ENCODE results near the gene TP53INP2. TPM values are rescaled to one million over a fixed set of nuclear protein-coding genes. Genes with fewer than 3 reads are reported as not detected.
"Not testable (repeated sequence)": the region's sequence is repeated elsewhere in the genome, so short reads cannot be mapped to it uniquely, and the experiment has no call there.

The TP53INP2 gene
- total RNA-seq, 1 donor from 2014 or later, result 2.7 TPM

DNA sequence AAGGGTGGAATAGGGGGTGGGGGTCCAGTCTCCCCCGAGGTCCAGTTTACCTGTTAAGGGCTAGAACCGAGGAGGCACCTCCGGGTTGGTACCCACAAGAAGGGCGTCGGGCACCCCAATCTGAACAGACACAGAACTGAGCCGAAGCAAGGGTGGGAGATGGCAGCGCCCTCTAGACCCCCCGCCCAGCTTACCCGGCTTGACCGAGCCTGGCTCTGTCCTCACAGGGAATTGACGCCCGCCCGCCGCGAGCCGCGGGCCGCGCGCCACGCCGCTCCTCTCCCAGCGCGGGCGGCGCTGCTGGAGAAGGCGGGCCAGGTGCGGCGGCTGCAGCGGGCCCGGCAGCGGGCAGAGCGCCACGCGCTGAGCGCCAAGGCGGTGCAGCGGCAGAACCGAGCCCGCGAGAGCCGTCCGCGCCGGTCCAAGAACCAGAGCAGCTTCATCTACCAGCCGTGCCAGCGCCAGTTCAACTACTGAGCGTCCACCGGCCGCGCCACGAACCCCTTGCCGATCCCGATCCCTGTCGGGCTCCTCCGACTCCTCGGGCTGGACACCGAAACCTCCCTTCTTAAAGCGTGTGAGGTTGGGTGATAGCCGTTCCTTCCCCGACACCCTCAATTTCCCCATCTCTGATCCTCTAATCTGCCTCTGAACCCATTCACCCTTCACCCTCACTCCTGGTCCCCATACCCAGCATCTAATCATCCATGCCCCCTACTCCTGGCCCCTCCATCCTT, 5.9 kb downstream of the TP53INP2 start:
- Mint-ChIP-seq H3K27me3 (peaks cover 7% of the 10 kb centered on the region), H3K4me3 (peak overlapping the region; percentile 89), H3K9me3 (no peaks in the 10 kb centered on the region), H3K27ac (peak overlapping the region; percentile 92), H3K36me3 (ENCODE audit: low read depth) (peaks cover 22% of the 10 kb centered on the region), H3K4me1 (peaks cover 32% of the 10 kb centered on the region)
- DNase-seq, result peak; percentile 85
- intact Hi-C loops (cut with micrococcal nuclease), result loop anchor here (1.0 to 5.0 kb wide), 6 partner anchors 9 to 407 kb away; partner anchors contain the start of genes AHCY, DYNLRB1 and PIGU

DNA sequence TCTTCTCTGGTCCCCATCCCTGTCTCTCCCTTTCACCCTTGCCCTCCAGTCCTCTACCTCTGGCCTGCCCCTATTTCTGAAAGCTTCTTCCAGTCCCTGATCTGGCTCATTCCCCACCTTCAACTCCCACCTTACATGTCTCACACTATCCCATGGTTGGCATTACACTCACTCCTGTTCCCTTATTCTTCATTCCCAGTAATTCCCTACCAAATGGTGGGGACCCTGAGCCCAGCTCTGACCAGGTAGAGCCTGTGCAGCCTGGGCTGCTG, 6.4 kb downstream of the TP53INP2 start:
- H3K9me3 Mint-ChIP-seq, result no peaks in the 10 kb centered on the region
- intact Hi-C loops (cut with micrococcal nuclease), result no loop called here
- H3K27me3 Mint-ChIP-seq, result peaks cover 7% of the 10 kb centered on the region
- peaks cover 28% of the 10 kb centered on the region for H3K4me1 Mint-ChIP-seq
- no peak for DNase-seq
- H3K4me3 Mint-ChIP-seq, result peak overlapping the region; percentile 85
- peak overlapping the region; percentile 76 for H3K27ac Mint-ChIP-seq
- peaks cover 22% of the 10 kb centered on the region for H3K36me3 Mint-ChIP-seq (ENCODE audit: low read depth)

DNA sequence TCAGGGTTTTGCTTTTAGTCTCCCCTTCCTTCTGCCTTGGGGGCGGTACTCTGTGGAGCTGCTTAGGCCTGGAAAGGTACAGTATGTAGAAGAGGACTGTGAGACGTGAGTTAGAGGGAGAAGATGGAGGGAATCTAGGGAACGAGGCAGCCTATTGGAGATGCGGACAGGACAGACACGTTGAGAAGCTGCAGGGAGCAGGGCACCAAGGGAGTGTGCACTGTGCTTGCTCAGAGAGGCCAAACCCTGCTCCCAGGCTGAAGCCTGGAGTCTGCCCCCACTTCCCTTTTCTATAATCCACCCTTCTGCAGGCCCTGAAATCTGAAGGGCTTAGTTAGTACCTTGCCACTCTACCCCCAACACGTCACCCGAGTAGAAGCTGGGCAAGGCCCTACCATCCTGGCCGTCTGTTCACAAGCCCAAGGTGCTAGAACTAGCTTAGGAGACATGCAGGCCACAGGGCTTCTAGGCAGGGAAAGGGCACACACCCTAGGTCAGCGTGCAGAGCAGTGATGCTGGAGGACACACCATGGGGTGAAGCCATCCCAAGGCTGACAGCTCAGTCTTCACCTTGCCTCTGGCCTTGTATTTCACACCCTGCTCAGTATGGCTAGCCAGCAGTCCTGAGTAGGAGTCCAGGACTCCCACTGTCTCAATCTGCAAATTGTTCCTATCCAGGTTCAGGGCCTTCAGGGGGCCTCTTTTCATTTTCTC, 6.9 kb downstream of the TP53INP2 start:
- intact Hi-C loops (cut with micrococcal nuclease), result no loop called here
- H3K9me3 Mint-ChIP-seq, result no peaks in the 10 kb centered on the region
- H3K4me3 Mint-ChIP-seq, result peak overlapping the region; percentile 85
- no peak overlapping the region for H3K27ac Mint-ChIP-seq
- H3K36me3 Mint-ChIP-seq (ENCODE audit: low read depth), result peaks cover 22% of the 10 kb centered on the region
- H3K27me3 Mint-ChIP-seq, result peaks cover 7% of the 10 kb centered on the region
- peaks cover 26% of the 10 kb centered on the region for H3K4me1 Mint-ChIP-seq
- DNase-seq, result peak; percentile 61

DNA sequence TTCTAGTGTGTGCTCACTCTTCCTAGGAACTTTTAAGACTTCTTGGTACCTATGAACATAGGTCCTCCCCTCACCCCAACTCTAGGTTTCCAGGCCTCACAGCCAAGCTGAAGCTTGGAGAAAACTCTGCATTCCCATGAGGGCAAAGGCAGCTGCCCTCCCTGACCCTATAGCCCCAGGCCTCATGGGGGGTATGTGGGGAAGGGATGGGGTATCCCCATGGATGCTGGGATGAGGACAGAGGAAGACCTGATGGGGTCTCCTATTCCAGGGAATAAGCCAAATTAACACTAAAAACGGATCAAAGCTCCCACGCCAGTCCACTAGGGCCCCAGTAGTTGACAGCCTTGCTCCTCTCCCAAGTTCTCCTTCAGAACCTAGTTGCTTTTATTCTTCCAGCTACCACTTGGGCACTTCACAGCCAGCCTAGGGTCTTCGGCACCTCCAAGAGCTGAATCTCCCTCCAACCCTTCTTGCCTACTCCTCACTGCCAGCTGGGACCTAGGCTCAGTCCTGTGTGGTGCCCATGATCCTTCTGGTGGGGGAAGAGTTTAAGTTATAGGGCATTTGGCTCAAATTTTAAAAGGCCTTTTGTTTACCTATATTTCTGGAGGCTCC, 7.8 kb downstream of the TP53INP2 start:
- Mint-ChIP-seq H3K9me3 (no peaks in the 10 kb centered on the region), H3K27me3 (peaks cover 7% of the 10 kb centered on the region), H3K4me1 (peaks cover 19% of the 10 kb centered on the region), H3K27ac (no peak overlapping the region), H3K4me3 (no peak overlapping the region), H3K36me3 (ENCODE audit: low read depth) (peaks cover 22% of the 10 kb centered on the region)
- intact Hi-C loops (cut with micrococcal nuclease), result no loop called here
- no peak for DNase-seq

DNA sequence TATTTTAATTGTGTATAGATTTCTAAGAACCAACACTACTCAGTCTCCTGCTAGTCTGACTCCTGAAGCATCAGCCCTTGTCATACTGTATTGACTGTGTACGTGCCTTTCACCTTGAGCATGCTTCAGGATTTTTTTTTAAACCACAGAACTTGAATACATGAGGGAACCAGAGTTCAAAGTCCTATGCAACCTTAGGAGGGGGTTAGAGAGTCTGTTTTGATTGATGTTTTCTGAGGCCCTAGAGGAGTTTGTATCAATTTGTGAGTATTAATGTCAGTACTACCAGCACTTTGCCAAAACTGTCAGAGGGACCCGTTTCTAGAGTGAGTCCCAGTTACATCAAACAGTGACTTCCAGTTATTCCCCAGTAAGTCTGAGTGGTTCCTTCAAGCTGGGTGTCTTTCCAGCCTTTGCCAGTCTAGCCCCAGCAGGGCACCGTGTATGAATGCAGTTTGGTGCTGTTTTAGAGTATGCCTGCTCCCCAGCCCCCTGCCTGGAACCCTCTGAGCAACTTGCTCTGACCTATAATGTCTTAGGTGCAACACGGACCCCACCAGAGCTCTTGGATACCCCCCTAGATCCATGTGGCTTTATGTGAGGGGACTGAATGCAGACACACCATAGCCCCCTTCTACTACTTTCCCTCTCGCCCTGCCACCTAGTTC, 8.5 kb downstream of the TP53INP2 start:
- Mint-ChIP-seq H3K9me3 (no peaks in the 10 kb centered on the region), H3K36me3 (ENCODE audit: low read depth) (peaks cover 25% of the 10 kb centered on the region), H3K4me3 (no peak overlapping the region), H3K4me1 (peaks cover 23% of the 10 kb centered on the region), H3K27me3 (peaks cover 7% of the 10 kb centered on the region), H3K27ac (peak overlapping the region; percentile 37)
- intact Hi-C loops (cut with micrococcal nuclease), result no loop called here
- no peak for DNase-seq

DNA sequence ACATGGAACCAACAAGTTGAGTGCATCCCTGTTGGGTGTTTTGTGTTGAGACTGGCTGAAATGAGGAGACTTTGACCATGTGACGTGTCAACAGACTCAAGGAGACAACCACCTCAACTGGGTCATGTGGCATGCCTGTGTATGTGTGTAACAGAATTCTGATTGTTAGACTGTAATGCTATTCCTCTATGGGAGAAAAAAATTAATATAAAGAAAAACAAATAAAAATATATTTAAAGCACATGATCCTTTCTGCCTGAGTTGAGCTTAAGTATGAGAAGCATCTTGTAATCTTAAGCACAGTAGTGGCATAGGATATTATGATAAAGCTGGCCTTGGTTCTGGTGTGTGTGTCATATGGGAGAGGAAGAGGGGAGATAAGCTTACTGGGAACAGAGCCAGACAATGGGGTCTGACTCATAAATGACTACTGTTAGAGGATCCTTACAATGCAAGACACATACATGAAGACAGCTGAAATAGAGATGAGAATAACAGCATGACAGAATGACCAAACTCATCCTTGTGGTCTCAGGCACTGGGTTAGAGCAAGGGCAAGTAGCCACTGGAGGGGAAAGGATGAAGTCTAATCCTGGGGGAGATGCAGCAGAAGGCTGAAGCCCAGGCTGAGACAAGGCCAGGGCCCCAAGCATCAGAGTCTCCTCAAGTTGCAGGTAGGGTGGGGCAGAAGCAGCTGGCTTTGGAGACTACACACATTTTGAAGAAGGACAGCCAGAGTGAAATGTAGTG, 9.2 kb downstream of the TP53INP2 start:
- Mint-ChIP-seq H3K36me3 (ENCODE audit: low read depth) (peaks cover 28% of the 10 kb centered on the region), H3K9me3 (no peaks in the 10 kb centered on the region), H3K27me3 (peaks cover 7% of the 10 kb centered on the region), H3K27ac (peak overlapping the region; percentile 18), H3K4me3 (no peak overlapping the region), H3K4me1 (peaks cover 24% of the 10 kb centered on the region)
- intact Hi-C loops (cut with micrococcal nuclease), result no loop called here
- DNase-seq, result no peak

DNA sequence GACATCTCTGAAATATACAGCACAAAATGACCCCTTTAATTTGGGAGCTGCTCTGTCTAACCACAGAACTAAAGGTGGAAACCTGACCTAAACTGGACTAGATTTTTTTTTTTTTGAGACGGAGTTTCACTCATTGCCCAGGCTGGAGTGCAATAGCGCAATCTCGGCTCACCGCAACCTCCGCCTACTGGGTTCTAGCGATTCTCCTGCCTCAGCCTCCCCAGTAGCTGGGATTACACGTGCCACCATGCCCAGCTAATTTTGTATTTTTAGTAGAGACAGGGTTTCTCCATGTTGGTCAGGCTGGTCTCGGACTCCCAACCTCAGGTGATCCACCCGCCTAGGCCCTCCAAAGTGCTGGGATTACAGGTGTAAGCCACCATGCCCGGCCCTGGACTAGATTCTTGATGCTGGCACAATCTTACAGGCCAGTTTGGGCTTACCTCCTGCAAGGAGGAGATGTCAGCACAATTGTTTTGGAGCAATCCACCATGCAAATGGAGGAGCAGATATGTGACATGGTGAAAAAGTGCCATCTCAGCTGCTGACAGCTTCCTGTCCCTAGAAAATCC, 9.9 kb downstream of the TP53INP2 start:
- Mint-ChIP-seq H3K4me1 (peaks cover 20% of the 10 kb centered on the region), H3K36me3 (ENCODE audit: low read depth) (peaks cover 29% of the 10 kb centered on the region)
- H3K9me3 Mint-ChIP-seq; H3K27ac Mint-ChIP-seq; DNase-seq; H3K4me3 Mint-ChIP-seq; H3K27me3 Mint-ChIP-seq; intact Hi-C loops (cut with micrococcal nuclease): not testable (repeated sequence)

DNA sequence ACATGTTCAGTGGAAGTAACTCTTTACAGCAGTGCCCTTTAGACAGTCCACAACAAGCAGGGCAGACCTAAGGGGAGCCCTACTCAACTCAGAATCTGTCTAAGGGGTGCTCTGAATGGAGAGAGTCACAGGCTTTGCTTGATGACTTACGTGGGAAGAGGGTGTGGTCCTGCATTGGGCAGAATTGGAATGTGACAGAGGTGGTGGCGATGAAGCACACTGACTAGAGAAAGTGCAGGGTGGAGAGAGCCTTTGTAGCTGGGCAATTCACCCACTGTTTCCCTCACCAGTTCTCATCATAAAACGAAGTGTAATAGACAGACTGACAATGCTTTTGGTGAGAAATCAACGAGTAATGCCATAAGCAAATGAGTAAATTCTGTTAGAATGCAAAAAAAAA, 11.2 kb downstream of the TP53INP2 start:
- no peak overlapping the region for H3K27ac Mint-ChIP-seq
- H3K4me1 Mint-ChIP-seq, result peaks cover 27% of the 10 kb centered on the region
- intact Hi-C loops (cut with micrococcal nuclease), result no loop called here
- peaks cover 33% of the 10 kb centered on the region for H3K36me3 Mint-ChIP-seq (ENCODE audit: low read depth)
- no peak overlapping the region for H3K4me3 Mint-ChIP-seq
- no peaks in the 10 kb centered on the region for H3K9me3 Mint-ChIP-seq
- no peak for DNase-seq
- peaks cover 4% of the 10 kb centered on the region for H3K27me3 Mint-ChIP-seq

DNA sequence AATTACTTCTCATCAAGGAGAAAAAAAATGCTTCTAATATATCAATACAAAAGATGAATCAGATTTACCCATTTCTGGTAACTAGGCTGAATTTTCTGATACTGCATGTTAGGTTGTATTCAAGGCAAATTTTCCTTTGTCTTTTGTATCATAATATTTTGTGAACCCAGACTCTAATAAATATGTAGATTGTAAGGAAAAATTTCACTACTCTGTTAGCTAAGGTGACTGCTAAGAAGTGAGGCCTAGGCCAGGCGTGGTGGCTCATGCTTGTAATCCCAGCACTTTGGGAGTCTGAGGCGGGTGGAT, 12.7 kb downstream of the TP53INP2 start:
- DNase-seq, result no peak
- H3K36me3 Mint-ChIP-seq (ENCODE audit: low read depth), result peaks cover 39% of the 10 kb centered on the region
- intact Hi-C loops (cut with micrococcal nuclease), result no loop called here
- H3K4me3 Mint-ChIP-seq, result no peak overlapping the region
- H3K4me1 Mint-ChIP-seq, result peaks cover 25% of the 10 kb centered on the region
- H3K9me3 Mint-ChIP-seq, result no peaks in the 10 kb centered on the region
- H3K27ac Mint-ChIP-seq, result no peak overlapping the region
- no peaks in the 10 kb centered on the region for H3K27me3 Mint-ChIP-seq

DNA sequence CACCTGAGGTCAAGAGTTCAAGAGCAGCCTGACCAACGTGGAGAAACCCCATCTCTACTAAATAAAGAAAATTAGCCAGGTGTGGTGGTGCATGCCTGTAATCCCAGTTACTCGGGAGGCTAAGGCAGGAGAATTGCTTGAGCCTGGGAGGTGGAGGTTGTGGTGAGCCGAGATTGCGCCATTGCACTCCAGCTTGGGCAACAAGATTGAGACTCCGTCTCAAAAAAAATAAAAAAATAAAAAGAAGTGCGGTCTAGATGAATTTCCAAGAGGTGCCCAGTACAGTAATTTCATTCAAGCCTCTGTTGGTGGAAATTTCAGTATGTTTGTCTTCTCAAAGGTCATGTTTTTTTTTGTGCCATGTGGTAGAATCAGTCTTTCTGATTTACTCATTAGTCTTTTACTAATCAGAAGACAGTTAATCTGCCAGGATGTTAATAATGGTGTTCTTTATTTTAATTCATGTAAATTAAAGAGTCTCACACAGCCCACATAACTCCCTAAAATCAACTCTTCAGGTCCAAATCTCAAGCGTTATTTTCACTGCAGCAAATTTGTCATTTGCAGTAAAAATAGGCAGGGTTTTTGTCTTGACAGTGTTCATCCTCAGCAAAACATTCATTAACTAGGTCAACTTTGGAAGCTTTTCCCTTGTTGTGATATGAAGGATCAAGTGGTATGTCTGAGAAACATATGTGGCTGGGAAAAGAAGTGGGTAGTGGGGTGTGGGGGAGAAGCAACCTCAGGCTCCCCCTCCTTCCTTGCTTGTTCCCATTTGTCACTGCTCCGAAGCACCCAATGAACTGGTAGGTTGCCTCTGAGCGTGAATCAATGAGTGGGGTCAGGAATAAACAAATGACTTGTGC, 13.3 kb downstream of the TP53INP2 start:
- H3K36me3 Mint-ChIP-seq (ENCODE audit: low read depth), result peaks cover 35% of the 10 kb centered on the region
- no peaks in the 10 kb centered on the region for H3K27me3 Mint-ChIP-seq
- intact Hi-C loops (cut with micrococcal nuclease), result loop anchor here (2.0 kb wide), 1 partner anchor 13 kb away; the partner anchor contains the start of gene TP53INP2

DNA sequence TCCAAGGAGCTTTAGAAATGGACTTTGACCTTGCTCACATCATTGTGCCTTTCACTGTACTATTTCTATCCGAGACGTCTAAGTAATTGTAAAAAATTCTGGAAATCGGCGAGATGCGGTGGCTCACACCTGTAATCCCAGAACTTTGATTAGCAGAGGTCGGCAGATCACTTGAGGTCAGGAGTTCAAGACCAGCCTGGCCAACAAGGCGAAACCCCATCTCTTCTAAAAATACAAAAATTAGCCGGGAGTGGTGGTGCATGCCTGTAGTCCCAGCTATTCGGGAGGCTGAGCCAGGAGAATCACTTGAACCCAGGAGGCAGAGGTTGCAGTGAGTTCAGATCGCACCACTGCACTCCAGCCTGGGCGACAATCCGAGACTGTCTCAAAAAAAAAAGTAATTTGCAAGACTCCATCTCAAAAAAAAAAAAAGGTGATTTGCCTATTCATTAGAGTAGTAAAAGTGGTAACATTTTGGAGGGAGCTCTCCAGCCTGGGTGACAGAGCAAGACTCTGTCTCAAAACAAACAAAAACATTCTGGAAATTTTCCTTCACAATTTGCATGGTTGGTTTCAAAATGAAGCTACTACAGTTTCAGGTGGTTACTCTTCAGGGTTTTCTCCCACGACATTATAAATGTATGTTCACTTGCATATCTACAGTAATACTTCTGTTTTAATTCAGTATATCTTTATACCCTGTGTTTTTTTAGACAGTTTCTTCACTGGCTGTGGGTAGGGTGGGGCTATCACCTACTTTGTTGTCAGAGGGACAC, 15.3 kb downstream of the TP53INP2 start:
- Mint-ChIP-seq H3K4me1 (peaks cover 19% of the 10 kb centered on the region), H3K36me3 (ENCODE audit: low read depth) (peaks cover 26% of the 10 kb centered on the region)
- intact Hi-C loops (cut with micrococcal nuclease), result loop anchor here (1.0 to 2.0 kb wide), 2 partner anchors 10 to 15 kb away; partner anchors contain the start of gene TP53INP2
- not testable (repeated sequence) for H3K4me3 Mint-ChIP-seq, H3K9me3 Mint-ChIP-seq, H3K27ac Mint-ChIP-seq, H3K27me3 Mint-ChIP-seq, DNase-seq

More for the DNA sequence above, 13.3 kb downstream of the TP53INP2 start:
- Mint-ChIP-seq H3K4me3 (no peak overlapping the region), H3K27ac (no peak overlapping the region), H3K9me3 (no peaks in the 10 kb centered on the region), H3K4me1 (peaks cover 24% of the 10 kb centered on the region)
- DNase-seq, result no peak

DNA sequence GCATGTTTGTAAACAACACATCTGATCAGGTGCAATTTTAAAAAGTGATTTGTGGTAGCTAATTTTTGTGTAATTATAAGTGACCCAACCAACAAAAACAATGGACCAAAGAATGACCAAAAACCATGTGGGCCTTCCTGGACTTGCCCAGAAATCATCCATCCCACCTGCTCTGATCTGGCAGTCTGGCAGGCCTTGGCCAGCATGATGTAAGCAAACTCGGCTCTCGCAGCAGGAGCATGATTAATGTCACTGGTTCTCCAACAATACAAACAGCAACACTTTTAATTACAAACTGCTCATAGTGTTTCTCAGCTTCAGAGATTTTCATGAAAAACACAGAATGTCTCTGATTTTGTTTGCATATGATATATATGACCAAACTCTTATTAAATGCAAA, 16.1 kb downstream of the TP53INP2 start:
- no peak overlapping the region for H3K27ac Mint-ChIP-seq
- no peaks in the 10 kb centered on the region for H3K27me3 Mint-ChIP-seq
- no peak for DNase-seq
- no peaks in the 10 kb centered on the region for H3K9me3 Mint-ChIP-seq
- H3K4me1 Mint-ChIP-seq, result peaks cover 19% of the 10 kb centered on the region
- intact Hi-C loops (cut with micrococcal nuclease), result no loop called here
- no peak overlapping the region for H3K4me3 Mint-ChIP-seq
- H3K36me3 Mint-ChIP-seq (ENCODE audit: low read depth), result peaks cover 27% of the 10 kb centered on the region
